MM.1S (cell line): ENCODE results near the gene ITPR3.

Experiments used
- EZH2 ChIP-seq: fragments of 300-600 bp; sonication (generic); optimal IDR thresholded peaks from 2 replicates; pipeline ENCODE3; 2017; ENCODE audit warnings: low read depth, mild to moderate bottlenecking, antibody characterized with exemption, low read length, mixed read lengths
- EZH2phosphoT487 ChIP-seq: fragments of 300-600 bp; sonication (generic); IDR thresholded peaks from 2 replicates; pipeline ENCODE4 v1.6.1; 2018; ENCODE audit warnings: antibody characterized with exemption, low read length
- TF ChIP-seq, protein P1 (sequence below): fragments of 300-600 bp; sonication (generic); IDR thresholded peaks from 2 replicates; pipeline ENCODE4 v1.5.1; 2016; ENCODE audit warnings: antibody characterized with exemption, low read length, mixed read lengths

DNA sequence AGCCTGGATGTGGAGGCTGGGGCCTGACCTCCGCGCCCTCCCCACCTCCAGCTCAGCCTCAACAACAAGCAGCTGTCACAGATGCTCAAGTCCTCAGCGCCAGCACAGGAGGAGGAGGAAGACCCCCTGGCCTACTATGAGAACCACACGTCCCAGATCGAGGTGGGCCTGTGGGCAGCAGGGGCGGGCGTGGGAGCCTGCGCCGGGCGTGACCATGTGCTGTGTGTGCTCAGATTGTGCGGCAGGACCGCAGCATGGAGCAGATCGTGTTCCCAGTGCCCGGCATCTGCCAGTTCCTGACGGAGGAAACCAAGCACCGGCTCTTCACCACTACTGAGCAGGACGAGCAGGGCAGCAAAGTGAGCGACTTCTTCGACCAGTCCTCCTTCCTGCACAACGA, 66.9 kb downstream of the ITPR3 start:
- TF ChIP-seq, protein P1, sequence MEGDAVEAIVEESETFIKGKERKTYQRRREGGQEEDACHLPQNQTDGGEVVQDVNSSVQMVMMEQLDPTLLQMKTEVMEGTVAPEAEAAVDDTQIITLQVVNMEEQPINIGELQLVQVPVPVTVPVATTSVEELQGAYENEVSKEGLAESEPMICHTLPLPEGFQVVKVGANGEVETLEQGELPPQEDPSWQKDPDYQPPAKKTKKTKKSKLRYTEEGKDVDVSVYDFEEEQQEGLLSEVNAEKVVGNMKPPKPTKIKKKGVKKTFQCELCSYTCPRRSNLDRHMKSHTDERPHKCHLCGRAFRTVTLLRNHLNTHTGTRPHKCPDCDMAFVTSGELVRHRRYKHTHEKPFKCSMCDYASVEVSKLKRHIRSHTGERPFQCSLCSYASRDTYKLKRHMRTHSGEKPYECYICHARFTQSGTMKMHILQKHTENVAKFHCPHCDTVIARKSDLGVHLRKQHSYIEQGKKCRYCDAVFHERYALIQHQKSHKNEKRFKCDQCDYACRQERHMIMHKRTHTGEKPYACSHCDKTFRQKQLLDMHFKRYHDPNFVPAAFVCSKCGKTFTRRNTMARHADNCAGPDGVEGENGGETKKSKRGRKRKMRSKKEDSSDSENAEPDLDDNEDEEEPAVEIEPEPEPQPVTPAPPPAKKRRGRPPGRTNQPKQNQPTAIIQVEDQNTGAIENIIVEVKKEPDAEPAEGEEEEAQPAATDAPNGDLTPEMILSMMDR, result no peak
- TF ChIP-seq EZH2 (no peak), EZH2phosphoT487 (no peak)
